HG03575 (cell line): Measurements from ENCODE around the gene ERI2.

ENCODE experiments used
- ATAC-seq: cut with Tn5 transposase; IDR thresholded peaks from one replicate; pipeline ENCODE4 v1.9.1; 2021; ENCODE audit not compliant: unreplicated experiment, insufficient number of reproducible peaks, low FRiP score; ENCODE audit errors: extremely low read depth

The ERI2 gene, protein sequence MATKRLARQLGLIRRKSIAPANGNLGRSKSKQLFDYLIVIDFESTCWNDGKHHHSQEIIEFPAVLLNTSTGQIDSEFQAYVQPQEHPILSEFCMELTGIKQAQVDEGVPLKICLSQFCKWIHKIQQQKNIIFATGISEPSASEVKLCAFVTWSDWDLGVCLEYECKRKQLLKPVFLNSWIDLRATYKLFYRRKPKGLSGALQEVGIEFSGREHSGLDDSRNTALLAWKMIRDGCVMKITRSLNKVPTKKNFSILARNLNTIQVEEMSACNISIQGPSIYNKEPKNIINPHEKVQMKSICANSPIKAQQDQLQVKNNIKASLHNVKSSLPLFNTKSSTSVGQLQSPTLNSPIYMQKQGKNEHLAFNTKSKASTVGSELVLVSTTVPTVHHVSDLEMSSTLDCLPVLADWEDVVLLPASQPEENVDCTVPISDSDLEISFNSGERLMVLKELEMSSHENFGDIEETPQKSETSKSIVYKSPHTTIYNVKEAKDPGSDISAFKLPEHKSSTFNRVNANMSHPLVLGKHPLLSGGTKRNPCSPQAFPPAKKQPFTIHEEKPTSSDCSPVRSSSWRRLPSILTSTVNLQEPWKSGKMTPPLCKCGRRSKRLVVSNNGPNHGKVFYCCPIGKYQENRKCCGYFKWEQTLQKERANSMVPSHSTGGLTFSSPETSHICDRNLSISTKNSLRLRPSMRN

DNA sequence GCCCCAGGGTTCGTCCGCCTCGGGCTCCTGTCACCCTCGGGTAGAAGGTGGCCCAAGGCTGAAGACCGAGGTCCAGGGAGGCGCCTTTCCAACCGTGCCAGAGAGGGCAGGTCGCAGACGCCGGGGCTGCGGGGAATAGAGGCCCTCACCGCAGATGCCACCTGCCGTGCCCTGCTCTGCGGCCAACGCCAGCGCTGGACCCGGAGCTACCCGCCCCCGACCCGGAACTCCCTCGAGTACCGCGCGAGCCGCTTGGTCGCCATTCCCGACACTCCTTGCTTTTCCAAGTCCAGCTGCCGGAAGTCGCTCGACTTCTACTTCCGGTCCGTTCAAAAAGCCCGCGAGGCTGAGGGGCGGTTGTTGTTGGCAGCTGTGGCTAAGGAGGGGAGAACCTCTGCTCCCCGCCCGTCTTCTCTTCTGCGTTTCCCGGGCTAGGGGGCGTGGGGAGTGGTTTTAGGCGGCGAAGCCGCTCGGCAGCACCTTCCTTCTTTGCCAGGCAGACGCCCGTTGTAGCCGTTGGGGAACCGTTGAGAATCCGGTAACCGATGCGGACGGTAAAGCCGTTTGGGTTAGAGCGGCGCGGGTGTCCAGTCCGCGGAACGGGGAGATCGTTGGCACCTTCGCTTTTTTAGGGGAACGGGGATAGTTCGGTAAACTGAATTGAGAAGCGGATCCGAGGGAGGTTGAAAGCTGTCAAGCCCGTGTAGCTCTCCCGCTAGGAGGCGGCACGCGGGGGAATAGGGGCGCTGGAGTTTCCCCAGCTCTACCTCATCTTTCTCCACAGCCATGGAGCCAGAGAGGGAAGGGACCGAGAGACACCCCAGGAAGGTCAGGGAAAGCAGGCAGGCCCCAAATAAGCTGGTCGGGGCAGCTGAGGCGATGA is at the start of gene ERI2, which contains the start of gene REXO5:
Gene ERI2 (minus strand): TSS at position 305 of the 883 bp plus-strand sequence. CDS start 42 bp downstream, at position 263.
Gene REXO5 (plus strand): TSS at position 360 of the 883 bp plus-strand sequence. CDS start 427 bp downstream, at position 787.
- ATAC-seq: peak; percentile 48

DNA sequence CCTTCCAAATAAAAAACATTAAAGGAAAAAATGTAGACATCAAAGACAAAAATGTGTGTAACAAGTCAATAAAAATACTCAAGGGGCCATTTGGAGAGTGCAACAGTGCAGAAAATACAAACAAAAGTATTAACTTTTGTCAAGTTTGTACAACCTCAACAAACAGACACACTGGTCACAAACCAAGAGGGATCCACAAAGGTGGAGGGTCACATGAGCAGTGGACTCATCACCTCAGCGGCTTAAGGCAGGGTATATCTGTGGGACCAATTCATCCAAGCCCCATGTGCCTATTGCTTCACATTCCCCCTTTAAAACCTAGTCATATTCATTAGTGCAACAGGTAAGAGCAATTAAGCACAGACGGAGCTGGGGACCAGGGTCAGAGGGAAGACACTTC is 48.7 kb upstream of the ERI2 start:
- ATAC-seq: no peak

DNA sequence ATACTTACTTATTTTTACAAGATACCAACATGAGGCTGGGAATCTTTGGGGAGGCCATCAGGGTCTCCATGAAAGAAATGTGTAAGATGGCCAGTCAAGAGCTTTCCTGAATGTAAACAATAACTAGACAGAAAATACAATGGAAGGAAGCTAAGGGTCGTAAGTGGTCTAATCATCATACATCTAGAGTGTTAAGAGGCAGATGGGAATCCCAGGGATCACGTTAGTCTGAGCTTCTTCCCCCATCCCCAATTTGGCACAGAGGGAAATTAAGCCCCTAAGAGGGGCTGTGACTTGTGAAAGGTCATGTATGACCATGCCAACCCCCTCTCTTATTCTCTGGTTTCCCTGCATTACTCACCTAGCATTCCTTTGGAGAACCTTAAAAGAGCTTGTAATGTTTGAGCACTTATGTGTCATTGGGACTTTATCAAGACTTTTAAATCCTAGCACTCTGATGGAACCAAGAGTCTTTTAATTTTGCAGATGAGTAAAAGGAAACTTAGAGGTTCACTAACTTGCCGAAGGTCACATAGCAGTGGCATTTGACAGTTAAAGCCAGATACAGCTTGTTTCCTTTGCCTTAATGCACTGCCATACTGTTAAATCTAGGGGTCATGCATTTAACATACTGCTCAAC is 47.8 kb upstream of the ERI2 start:
- ATAC-seq: no peak

DNA sequence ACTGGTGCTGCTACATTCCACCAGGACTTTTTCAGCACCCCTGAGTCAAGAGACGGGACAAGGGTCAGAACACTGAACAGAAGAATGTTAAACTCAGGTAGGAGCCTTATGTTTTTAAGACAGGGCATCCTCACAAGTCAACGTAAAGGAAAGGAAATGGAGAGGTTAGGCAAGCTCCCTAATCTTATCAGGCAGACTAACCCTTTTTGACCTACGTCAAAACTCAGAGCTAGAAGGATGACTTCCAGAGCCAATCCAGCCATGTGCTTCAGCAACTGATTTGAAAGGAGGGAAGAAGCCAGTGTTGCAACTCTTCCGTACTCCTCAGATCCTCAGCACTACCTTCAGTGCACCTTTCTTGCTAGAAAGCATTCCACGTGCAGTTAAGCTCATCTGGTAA is 46.9 kb upstream of the ERI2 start:
- no peak for ATAC-seq

DNA sequence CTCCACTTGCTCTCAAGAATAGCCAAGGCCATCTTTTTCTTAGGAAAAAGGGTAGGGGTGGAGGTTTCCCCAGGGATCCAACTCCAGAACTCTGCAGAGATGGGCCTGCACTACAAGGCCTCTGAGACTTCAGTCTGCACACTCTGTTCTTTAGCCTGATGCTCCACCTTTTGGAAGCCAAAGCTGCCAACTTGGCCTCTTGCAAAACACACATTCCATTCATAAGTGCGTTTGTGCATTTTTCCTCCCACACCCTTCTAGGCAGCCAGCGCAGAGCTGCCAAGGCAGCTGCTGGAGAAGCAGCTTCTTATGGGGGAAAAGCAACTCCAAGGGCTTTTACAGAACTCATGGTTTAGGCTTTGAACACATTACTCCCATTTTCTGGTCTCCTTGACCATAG is 45.3 kb upstream of the ERI2 start:
- ATAC-seq: no peak

DNA sequence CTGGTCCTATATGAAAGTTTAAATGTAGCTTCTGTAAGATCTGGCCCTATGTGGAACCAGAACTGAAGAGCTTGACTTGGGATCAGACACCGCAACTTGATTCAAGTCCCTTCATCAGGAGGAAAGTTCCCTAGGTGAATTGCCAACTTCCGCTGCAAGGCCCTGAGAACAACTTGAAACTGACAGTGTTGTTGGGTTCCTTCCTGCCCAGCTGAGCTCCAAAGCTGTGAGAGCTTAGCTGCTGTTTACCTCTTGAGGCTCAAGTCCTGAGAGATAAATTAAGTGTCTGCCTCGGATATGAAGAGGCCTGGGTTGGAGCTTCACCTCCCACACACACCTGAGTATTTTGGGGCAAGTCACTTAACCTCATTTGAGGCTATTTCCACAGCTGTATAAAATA is 44.7 kb upstream of the ERI2 start:
- no peak for ATAC-seq

DNA sequence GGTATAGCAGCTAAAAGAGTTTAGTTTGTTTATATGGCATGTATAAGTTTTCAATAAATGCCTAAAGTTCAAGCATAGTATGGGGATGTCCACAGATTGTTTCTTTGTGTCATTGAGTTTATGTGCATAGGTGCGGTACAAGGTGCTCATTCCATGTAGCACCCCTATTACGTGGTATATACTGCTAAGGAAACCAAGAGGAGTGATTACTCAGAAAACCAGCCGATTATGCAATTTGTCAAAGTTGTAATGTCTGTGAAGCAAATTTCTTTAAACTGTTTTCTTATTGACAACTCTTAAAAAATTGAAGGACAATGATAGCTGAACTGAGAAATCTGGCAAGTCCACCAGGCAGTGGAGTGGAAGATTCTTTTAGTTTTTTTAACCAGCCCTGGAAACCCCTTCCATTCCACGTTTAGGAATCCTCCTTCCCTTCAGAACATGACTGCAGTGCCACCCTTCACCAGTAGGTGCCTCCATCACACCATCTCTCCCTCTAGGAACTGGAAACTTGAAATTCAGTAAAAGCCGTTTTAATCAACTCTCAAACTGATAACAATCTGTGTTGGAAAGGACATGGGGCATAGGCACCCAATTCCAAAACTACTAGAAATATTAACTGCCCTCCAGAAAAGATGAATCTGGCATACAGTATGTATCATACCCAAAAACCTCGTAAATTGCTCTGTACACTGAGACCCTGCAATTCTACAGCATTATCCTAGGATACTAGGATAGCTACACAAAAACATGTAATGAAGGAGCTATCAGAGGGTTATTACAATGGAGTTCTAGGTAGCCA is 43.5 kb upstream of the ERI2 start:
- no peak for ATAC-seq

DNA sequence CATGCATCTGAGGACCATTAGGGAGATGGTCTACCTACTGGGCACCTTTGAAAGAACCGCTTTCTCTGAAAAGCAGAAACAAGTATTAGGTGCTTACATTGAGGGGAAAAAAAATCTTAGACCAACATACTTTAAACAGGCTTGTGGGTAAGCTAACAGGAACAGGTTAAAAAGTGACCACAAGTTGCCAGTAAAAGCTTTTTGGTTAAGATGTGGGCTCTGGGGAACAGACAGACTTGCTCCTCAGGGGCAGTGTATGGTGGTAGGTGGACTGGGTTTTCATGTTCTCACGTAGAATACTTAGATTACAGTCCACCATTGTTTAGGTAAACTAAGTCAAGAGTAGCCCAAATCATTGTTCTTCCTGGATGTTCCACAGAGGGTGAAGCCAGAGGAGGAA is 41.3 kb upstream of the ERI2 start:
- no peak for ATAC-seq

DNA sequence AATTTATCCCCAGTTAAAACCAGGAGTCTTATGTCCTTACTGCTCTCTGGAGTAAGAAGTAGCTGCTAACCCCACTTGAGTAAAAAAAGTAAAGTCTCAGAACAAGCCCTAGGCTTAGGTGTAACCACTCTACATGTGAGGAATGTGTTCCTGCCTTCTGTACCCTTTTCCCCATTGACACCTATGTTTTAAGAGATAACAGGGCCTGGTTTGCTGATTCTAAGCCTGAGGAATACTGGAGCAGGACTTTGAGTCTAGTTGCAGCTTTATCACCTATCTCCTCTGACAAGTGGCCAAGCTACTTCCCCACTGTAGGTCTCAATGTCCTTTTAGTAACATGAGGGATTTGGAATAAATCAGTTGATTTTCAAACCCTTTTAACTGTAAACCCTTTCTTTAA is 40.3 kb upstream of the ERI2 start:
- no peak for ATAC-seq

DNA sequence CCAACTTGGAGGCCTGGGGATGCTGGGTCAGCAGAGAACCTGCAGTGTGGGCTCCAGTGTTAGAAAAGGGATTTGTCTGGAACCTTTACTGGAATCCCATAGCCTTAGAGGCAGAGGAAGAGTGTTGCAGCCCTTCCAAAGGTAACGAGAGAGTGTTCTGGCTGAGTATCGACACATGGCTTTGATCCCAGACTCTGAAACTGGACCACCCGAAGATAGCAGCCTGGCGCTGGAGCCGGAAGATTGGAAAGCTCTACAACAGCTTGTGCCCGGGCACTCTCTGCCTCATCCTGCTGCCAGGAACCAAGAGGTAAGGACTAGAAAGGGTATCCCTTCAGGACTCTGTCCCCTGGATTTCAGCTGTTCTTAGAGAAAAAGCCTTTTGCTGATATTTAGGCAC is 39.8 kb upstream of the ERI2 start:
- ATAC-seq: no peak

DNA sequence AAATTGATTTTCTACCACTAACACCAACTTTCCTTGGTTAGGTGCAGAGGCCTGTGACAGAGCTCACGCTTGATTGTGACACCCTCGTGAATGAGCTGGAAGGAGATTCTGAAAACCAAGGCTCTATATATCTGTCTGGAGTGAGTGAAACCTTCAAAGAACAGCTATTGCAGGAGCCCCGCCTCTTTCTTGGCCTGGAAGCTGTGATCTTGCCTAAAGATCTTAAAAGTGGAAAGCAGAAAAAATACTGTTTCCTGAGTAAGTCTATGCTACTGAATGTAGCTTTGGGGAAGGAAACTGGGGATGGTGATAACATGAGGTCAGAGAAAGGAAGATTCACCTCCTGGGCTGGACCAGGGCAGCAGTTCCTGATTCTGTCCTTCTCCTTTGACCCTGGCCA is 38.3 kb upstream of the ERI2 start:
- no peak for ATAC-seq

DNA sequence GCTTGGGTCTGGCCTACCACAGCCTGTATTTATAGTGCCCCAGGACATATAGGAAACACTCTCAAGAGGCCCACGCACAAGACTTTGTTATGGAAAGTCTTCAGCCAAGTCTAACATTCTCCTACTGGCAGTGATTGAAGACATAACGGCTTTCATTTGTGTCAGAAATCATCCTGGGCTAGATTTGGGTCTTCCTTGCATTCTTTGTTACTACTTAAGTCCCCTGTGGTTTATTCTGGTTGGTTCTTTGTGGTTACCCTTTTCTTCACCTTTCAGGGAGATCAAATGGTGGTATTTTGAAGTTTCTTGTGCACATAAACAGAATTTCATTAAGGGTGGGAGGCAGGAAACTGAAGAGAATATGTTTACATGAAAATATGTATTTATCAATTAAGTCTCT is 37.8 kb upstream of the ERI2 start:
- ATAC-seq: no peak

DNA sequence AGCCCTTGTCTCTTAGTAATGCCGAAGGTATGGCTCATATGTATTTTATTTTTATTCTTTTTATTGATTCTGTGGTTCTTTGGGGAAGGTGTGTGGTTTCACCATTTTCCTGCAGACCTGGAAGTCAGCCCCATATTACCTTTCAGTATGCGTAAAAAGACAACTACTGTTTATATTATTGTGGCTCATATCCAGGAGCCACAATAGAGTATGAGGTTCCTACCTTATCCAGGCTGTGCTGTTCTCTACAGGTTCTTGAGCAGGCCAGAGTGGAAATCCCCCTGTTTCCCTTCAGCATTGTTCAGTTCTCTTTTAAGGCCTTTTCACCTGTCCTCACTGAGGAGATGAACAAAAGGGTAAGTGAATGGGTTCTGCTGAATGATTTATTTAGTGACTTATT is 33.2 kb upstream of the ERI2 start:
- ATAC-seq: no peak

DNA sequence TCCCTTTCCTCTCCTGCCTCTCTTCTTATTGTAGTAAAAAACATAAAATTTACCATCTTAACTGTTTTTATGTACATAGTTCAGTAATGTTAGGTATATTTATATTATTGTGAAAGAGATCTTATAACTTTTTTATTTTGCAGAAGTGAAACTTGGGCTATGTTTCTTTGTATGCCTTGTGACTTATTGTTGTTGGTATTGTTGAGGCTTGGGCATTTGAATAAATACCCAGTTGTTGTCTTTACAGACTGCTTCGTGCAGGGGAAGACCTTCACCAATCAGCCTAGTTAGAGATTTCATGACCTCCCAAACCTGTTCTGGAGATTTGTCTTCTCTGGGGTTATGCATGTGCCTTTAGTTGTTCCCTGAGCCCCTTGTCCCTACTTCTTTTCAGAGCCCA is 32.0 kb upstream of the ERI2 start:
- no peak for ATAC-seq

DNA sequence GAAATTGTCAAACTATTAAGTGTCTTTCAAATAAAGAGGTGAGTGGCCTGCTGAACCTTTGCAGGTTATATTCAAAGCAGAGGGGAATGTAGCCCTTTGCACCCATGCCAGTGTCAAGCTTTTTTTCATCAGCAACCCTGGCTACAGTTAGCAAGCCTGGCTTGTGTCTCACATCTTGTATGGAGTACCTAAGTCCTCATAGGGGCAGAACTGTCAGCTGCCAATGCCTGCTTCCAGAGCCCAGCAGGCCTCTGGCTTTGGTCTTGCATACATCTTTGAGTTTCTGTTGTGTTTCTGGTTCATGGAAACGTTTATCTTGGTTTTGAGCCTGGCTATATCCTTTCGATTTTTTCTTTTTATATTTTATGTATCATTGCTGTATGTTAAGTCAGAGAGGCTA is 26.8 kb upstream of the ERI2 start:
- ATAC-seq: no peak

DNA sequence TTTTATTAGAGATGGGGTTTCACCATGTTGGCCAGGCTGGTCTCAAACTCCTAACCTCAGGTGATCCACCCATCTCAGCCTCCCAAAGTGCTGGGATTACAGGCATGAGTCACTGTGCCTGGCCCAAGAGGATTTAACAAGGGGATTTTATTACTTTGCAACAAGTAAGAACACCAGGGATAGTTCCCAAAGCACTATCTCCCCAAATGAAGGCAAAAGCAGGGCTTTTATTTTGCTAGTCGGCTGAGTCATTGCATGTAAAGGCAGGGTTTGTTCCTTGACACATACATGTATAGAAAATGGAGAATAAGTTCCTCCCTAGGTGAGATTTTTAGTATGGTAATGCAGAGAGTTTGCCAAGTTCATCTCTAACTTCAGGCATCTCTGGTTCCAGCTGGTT is 24.1 kb upstream of the ERI2 start:
- no peak for ATAC-seq

DNA sequence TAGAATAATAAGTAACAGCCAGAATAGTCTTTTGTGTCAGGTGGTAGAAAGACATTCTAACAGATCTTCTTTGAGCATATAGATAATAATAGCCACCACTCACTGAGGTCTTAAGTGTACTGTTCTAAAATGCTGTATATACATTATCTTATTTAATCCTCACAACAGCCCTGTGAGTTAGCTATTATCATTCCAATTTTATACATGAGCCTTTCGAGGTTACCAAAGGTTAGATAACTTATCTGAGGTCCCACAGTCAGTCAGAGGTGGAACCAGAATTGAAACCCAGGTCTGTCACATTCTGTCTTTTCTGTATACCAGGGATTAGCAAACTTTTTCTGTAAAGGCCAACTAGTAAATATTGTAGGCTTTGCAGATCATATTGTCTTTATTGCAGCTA is 23.3 kb upstream of the ERI2 start:
- ATAC-seq: no peak

DNA sequence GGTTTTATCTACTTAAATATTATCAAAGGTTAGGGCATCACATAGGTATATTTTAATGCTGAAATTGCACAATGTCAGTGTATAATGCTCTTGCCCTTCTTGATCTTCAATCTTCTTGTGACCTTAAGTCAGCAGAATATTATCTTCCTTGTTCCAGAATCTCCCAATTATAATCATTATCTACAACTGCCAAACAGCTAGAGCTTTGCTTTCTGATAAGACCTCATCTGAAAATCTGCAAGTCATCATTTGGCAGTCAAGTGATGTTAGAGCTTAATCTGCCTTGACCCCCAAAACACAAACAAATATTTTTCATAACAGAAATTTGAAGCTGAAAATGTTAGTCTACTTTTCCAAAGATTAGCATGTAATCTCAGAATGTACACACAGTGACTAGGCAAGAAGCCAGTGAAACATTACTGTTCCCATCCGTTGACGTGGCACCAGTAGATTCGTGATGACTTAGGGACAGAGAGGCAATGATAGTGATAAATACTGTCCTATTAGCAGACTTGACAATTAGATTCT is 19.8 kb upstream of the ERI2 start:
- no peak for ATAC-seq
